Measurements from ENCODE around the gene PLEKHG7. TPM values are rescaled to one million over a fixed set of nuclear protein-coding genes. Genes with fewer than 3 reads are reported as not detected.
"Not testable (repeated sequence)": the region's sequence is repeated elsewhere in the genome, so short reads cannot be mapped to it uniquely, and the experiment has no call there.

Gene PLEKHG7
- total and polyA plus RNA-seq, 8 donors = 0.29 to 2.7 (median 0.59) TPM; not detected in 2

- no peak for TF ChIP-seq EP300 (IDR thresholded peaks at IDR 0.05)
- no peak for TF ChIP-seq POLR2AphosphoS5 (IDR thresholded peaks at IDR 0.05)
- no peak for TF ChIP-seq POLR2A (IDR thresholded peaks at IDR 0.05)
- TF ChIP-seq CTCF (IDR thresholded peaks at IDR 0.05) = no peak
- intact Hi-C loops (cut with DNase I; ENCODE audit: low total_unique reads) = no loop called here
- no peak overlapping the region for H3K4me3 ChIP-seq
- no peak for DNase-seq
- peaks cover 0 to 19% (median 4%) of the 10 kb centered on the region in 4 donors for H3K4me1 ChIP-seq
- WGBS, 5 donors = 83 to 95% (median 87%) methylated on average over 1 of the region's 1 CpG
- H3K9me3 ChIP-seq = no peaks in the 10 kb centered on the region
- no peak overlapping the region for H3K27ac ChIP-seq
- H3K27me3 ChIP-seq = no peaks in the 10 kb centered on the region
- H3K36me3 ChIP-seq = peaks cover 0 to 19% (median 17%) of the 10 kb centered on the region in 4 donors
These were observed 82.8 kb downstream of the PLEKHG7 start for GRCh38 chr12:92785563-92785950.

GRCh38 chr12:92786045-92786444 is 83.3 kb downstream of the PLEKHG7 start:
- Histone ChIP-seq H3K9me3 (peaks cover 0 to 3% (median 1%) of the 10 kb centered on the region in 4 donors), H3K36me3 (peaks cover 0 to 17% (median 15%) of the 10 kb centered on the region in 4 donors), H3K4me3 (no peak overlapping the region), H3K4me1 (peaks cover 0 to 19% (median 4%) of the 10 kb centered on the region in 4 donors), H3K27ac (no peak overlapping the region), H3K27me3 (no peaks in the 10 kb centered on the region)
- intact Hi-C loops (cut with DNase I; ENCODE audit: low total_unique reads) = no loop called here
- WGBS, 5 donors = 84 to 100% (median 92%) methylated on average over 1 of the region's 1 CpG
- TF ChIP-seq EP300 (IDR thresholded peaks at IDR 0.05) (no peak), POLR2A (IDR thresholded peaks at IDR 0.05) (no peak), CTCF (IDR thresholded peaks at IDR 0.05) (no peak), POLR2AphosphoS5 (IDR thresholded peaks at IDR 0.05) (no peak)
- DNase-seq = no peak

GRCh38 chr12:92794356-92794755 is 91.6 kb downstream of the PLEKHG7 start:
- H3K4me3 ChIP-seq; H3K4me1 ChIP-seq; H3K9me3 ChIP-seq; H3K27me3 ChIP-seq; intact Hi-C loops (cut with DNase I; ENCODE audit: low total_unique reads); H3K27ac ChIP-seq; DNase-seq: not testable (repeated sequence)
- WGBS, 5 donors = 86 to 97% (median 94%) methylated on average over 5 of the region's 5 CpGs
- peaks cover 0 to 56% (median 41%) of the 10 kb centered on the region in 4 donors for H3K36me3 ChIP-seq

- Histone ChIP-seq H3K4me1 (no peaks in the 10 kb centered on the region), H3K27me3 (no peaks in the 10 kb centered on the region), H3K9me3 (peaks cover 0 to 7% (median 3%) of the 10 kb centered on the region in 4 donors), H3K4me3 (no peak overlapping the region), H3K27ac (no peak overlapping the region), H3K36me3 (peaks cover 0 to 53% (median 41%) of the 10 kb centered on the region in 4 donors)
- TF ChIP-seq POLR2AphosphoS5 (IDR thresholded peaks at IDR 0.05) (no peak), EP300 (IDR thresholded peaks at IDR 0.05) (no peak), CTCF (IDR thresholded peaks at IDR 0.05) (no peak), POLR2A (IDR thresholded peaks at IDR 0.05) (no peak)
- no peak for DNase-seq
- intact Hi-C loops (cut with DNase I; ENCODE audit: low total_unique reads) = no loop called here
These were observed 92.0 kb downstream of the PLEKHG7 start for GRCh38 chr12:92794814-92795213.

GRCh38 chr12:92796650-92797049 is 93.9 kb downstream of the PLEKHG7 start:
- intact Hi-C loops (cut with DNase I; ENCODE audit: low total_unique reads) = no loop called here

More at GRCh38 chr12:92796650-92797049, 93.9 kb downstream of the PLEKHG7 start:
- Histone ChIP-seq H3K9me3 (no peaks in the 10 kb centered on the region), H3K4me3 (no peak overlapping the region), H3K27ac (no peak overlapping the region), H3K27me3 (no peaks in the 10 kb centered on the region), H3K36me3 (peaks cover 0 to 60% (median 54%) of the 10 kb centered on the region in 4 donors), H3K4me1 (no peaks in the 10 kb centered on the region)
- DNase-seq = no peak
- no peak for TF ChIP-seq POLR2A (IDR thresholded peaks at IDR 0.05)
- no peak for TF ChIP-seq EP300 (IDR thresholded peaks at IDR 0.05)
